Measurements from ENCODE around the gene FRZB.

Gene FRZB

GRCh38 chr2:182821182-182821581, 45.3 kb downstream of the FRZB start:
- DNase-seq (ENCODE audit: low read depth) = peak; percentile 74
- TF ChIP-seq CTCF (IDR thresholded peaks at IDR 0.05; ENCODE audit: insufficient read depth, low read depth, low read length, missing control alignments) = no peak
- no peak overlapping the region for H3K4me3 ChIP-seq (ENCODE audit: low read length)

- DNase-seq (ENCODE audit: low read depth) = no peak
- H3K4me3 ChIP-seq (ENCODE audit: low read length) = no peak overlapping the region
- no peak for TF ChIP-seq CTCF (IDR thresholded peaks at IDR 0.05; ENCODE audit: insufficient read depth, low read depth, low read length, missing control alignments)
Observed at GRCh38 chr2:182819412-182819811, 47.0 kb downstream of the FRZB start.

GRCh38 chr2:182818925-182819324, 47.5 kb downstream of the FRZB start:
- DNase-seq (ENCODE audit: low read depth) = no peak
- no peak for TF ChIP-seq CTCF (IDR thresholded peaks at IDR 0.05; ENCODE audit: insufficient read depth, low read depth, low read length, missing control alignments)
- H3K4me3 ChIP-seq (ENCODE audit: low read length) = no peak overlapping the region

- no peak for DNase-seq (ENCODE audit: low read depth)
- H3K4me3 ChIP-seq (ENCODE audit: low read length) = no peak overlapping the region
- no peak for TF ChIP-seq CTCF (IDR thresholded peaks at IDR 0.05; ENCODE audit: insufficient read depth, low read depth, low read length, missing control alignments)
Observed at GRCh38 chr2:182818501-182818900, 47.9 kb downstream of the FRZB start.

- no peak for DNase-seq (ENCODE audit: low read depth)
- TF ChIP-seq CTCF (IDR thresholded peaks at IDR 0.05; ENCODE audit: insufficient read depth, low read depth, low read length, missing control alignments) = no peak
- H3K4me3 ChIP-seq (ENCODE audit: low read length) = no peak overlapping the region
Observed at GRCh38 chr2:182817558-182817957, 48.9 kb downstream of the FRZB start.

GRCh38 chr2:182816866-182817265, 49.6 kb downstream of the FRZB start:
- H3K4me3 ChIP-seq (ENCODE audit: low read length) = no peak overlapping the region
- no peak for DNase-seq (ENCODE audit: low read depth)
- no peak for TF ChIP-seq CTCF (IDR thresholded peaks at IDR 0.05; ENCODE audit: insufficient read depth, low read depth, low read length, missing control alignments)

GRCh38 chr2:182814804-182815203, 51.6 kb downstream of the FRZB start:
- no peak overlapping the region for H3K4me3 ChIP-seq (ENCODE audit: low read length)
- no peak for DNase-seq (ENCODE audit: low read depth)
- TF ChIP-seq CTCF (IDR thresholded peaks at IDR 0.05; ENCODE audit: insufficient read depth, low read depth, low read length, missing control alignments) = no peak

All from epithelial cell of esophagus (primary cell).